H1 (cell line): ENCODE measurements around the gene SERGEF. TPM values are rescaled to one million over a fixed set of nuclear protein-coding genes. Genes with fewer than 3 reads are reported as not detected.

ENCODE experiments used
- CTCF ChIA-PET: fragments of 300-600 bp; sonication (Branson Sonifier 250); formaldehyde crosslinking; loops from one replicate; lab custom pipeline; 2021; ENCODE audit not compliant: partially characterized antibody; lab: Charles Lee
- POLR2A ChIA-PET: fragments of 300-600 bp; sonication (Branson Sonifier 250); formaldehyde crosslinking; loops from one replicate; lab custom pipeline; 2021; ENCODE audit warnings: inconsistent platforms; ENCODE audit not compliant: partially characterized antibody; lab: Charles Lee
- DNase-seq, 2 experiments: peaks; one replicate each; pipeline versions ENCODE4 v3.0.0 to v3.0.0-alpha.2; 2010 to 2022; ENCODE audit warnings: low spot score in 2 of 2, low read depth in 1 of 2, mixed read lengths in 1 of 2
- FAIRE-seq: peaks from 2 replicates; lab custom pipeline; 2011; peaks lifted over from hg19 to GRCh38; lab: Jason Lieb, UNC
- H2AFZ ChIP-seq: 2 replicates; pipeline ENCODE4 v1.8.1; 2012; ENCODE audit warnings: low read length, inconsistent platforms
- H2AK5ac ChIP-seq: 2 replicates; pipeline ENCODE4 v1.6.1; 2013; ENCODE audit warnings: low read depth, low read length
- H2BK120ac ChIP-seq: replicated peaks from 2 replicates; pipeline ENCODE3; 2013; ENCODE audit warnings: low read depth, low read length, inconsistent platforms
- H2BK12ac ChIP-seq: 2 replicates; pipeline ENCODE4 v1.6.1; 2013; ENCODE audit warnings: low read depth, low read length
- H2BK15ac ChIP-seq: 2 replicates; pipeline ENCODE4 v1.6.1; 2013; ENCODE audit warnings: low read length
- H2BK20ac ChIP-seq: 2 replicates; pipeline ENCODE4 v1.6.1; 2013; ENCODE audit warnings: low read length
- H2BK5ac ChIP-seq: 2 replicates; pipeline ENCODE4 v1.6.1; 2013; ENCODE audit warnings: low read depth, low read length
- H3K14ac ChIP-seq: 2 replicates; pipeline ENCODE4 v1.6.1; 2013; ENCODE audit warnings: inconsistent platforms; ENCODE audit not compliant: insufficient read length
- H3K18ac ChIP-seq: 2 replicates; pipeline ENCODE4 v1.6.1; 2013; ENCODE audit warnings: low read length; ENCODE audit errors: extremely low read depth
- H3K23ac ChIP-seq: 2 replicates; pipeline ENCODE4 v1.6.1; 2013; ENCODE audit warnings: inconsistent platforms; ENCODE audit not compliant: insufficient read length
- H3K23me2 ChIP-seq: 2 replicates; pipeline ENCODE4 v1.6.1; 2013; ENCODE audit warnings: low read depth, low read length
- H3K27ac ChIP-seq: 2 replicates; pipeline ENCODE4 v1.6.1; 2011; ENCODE audit warnings: low read depth, low read length, inconsistent platforms
- H3K27me3 ChIP-seq, 4 experiments: replicated peaks in 1 of 4; 1 replicate in 1 of 4; 2 replicates in 3 of 4; pipeline versions ENCODE4 v1.6.1 to v1.8.1; 2011 to 2013; ENCODE audit warnings: low read length in 3 of 4, mild to moderate bottlenecking in 3 of 4, inconsistent platforms in 2 of 4, mixed read lengths in 2 of 4, moderate library complexity in 1 of 4; ENCODE audit not compliant: control insufficient read depth in 3 of 4, insufficient read depth in 3 of 4; ENCODE audit errors: extremely low read depth in 1 of 4
- H3K36me3 ChIP-seq, 4 experiments: 2 replicates each; pipeline versions ENCODE4 v1.6.1 to v1.8.1; 2011 to 2013; ENCODE audit warnings: mild to moderate bottlenecking in 4 of 4, low read length in 3 of 4, moderate library complexity in 2 of 4, control low read depth in 1 of 4, inconsistent platforms in 1 of 4; ENCODE audit not compliant: insufficient read depth in 4 of 4, control insufficient read depth in 2 of 4
- H3K4ac ChIP-seq: replicated peaks from 2 replicates; pipeline ENCODE3; 2013; ENCODE audit warnings: low read length, low read depth, mixed read lengths, inconsistent platforms; ENCODE audit not compliant: insufficient read length
- H3K4me1 ChIP-seq, 4 experiments: replicated peaks in 1 of 4; 1 replicate in 1 of 4; 2 replicates in 3 of 4; pipeline versions ENCODE4 v1.6.1 to v1.8.1; 2011 to 2013; ENCODE audit warnings: low read length in 3 of 4, inconsistent platforms in 2 of 4, mixed read lengths in 1 of 4; ENCODE audit not compliant: insufficient read depth in 4 of 4, control insufficient read depth in 3 of 4
- H3K4me2 ChIP-seq, 2 experiments: 2 replicates each; pipeline versions ENCODE4 v1.6.1 to v1.8.1; 2011 to 2013; ENCODE audit warnings: low read depth in 2 of 2, low read length in 2 of 2, control low read depth in 1 of 2, inconsistent platforms in 1 of 2, mild to moderate bottlenecking in 1 of 2; ENCODE audit not compliant: insufficient read depth in 1 of 2
- H3K4me3 ChIP-seq, 4 experiments: fragments of 200-600, 300-600 bp in 1 of 4; sonication (generic), shearing (Covaris generic), sonication (Bioruptor Twin) in 1 of 4; 2 replicates each; pipeline versions ENCODE4 v1.5.1 to v1.8.1; 2011 to 2016; ENCODE audit warnings: low read length in 4 of 4, low read depth in 3 of 4, control low read depth in 2 of 4, inconsistent platforms in 2 of 4, mild to moderate bottlenecking in 2 of 4, mixed read lengths in 1 of 4, moderate library complexity in 1 of 4; ENCODE audit not compliant: insufficient read depth in 2 of 4; ENCODE audit errors: extremely low read depth in 1 of 4
- H3K56ac ChIP-seq: replicated peaks from 2 replicates; pipeline ENCODE3; 2013; ENCODE audit warnings: low read depth, mild to moderate bottlenecking, mixed read lengths, low read length, inconsistent platforms; ENCODE audit not compliant: insufficient read length
- H3K79me1 ChIP-seq: 2 replicates; pipeline ENCODE4 v1.6.1; 2013; ENCODE audit warnings: low read depth, low read length, control low read depth
- H3K79me2 ChIP-seq, 2 experiments: 2 replicates each; pipeline versions ENCODE4 v1.6.1 to v1.8.1; 2012 to 2013; ENCODE audit warnings: low read length in 2 of 2, mild to moderate bottlenecking in 2 of 2, inconsistent platforms in 1 of 2; ENCODE audit not compliant: insufficient read depth in 2 of 2, control insufficient read depth in 1 of 2
- H3K9ac ChIP-seq, 4 experiments: replicated peaks in 1 of 4; 1 replicate in 1 of 4; 2 replicates in 3 of 4; pipeline versions ENCODE4 v1.6.1 to v1.8.1; 2011 to 2013; ENCODE audit warnings: low read depth in 3 of 4, low read length in 3 of 4, control low read depth in 2 of 4, mild to moderate bottlenecking in 2 of 4, moderate library complexity in 2 of 4, inconsistent platforms in 1 of 4; ENCODE audit errors: extremely low read depth in 1 of 4
- H3K9me3 ChIP-seq, 2 experiments: 2 replicates each; pipeline versions ENCODE4 v1.6.1 to v1.8.1; 2012 to 2013; ENCODE audit warnings: mild to moderate bottlenecking in 2 of 2, moderate library complexity in 2 of 2, control low read depth in 1 of 2, inconsistent platforms in 1 of 2, low read depth in 1 of 2, low read length in 1 of 2, mixed read lengths in 1 of 2; ENCODE audit not compliant: insufficient read depth in 2 of 2
- H4K20me1 ChIP-seq, 2 experiments: replicated peaks in 1 of 2; 2 replicates each; pipeline versions ENCODE3 to v1.8.1; 2011 to 2013; ENCODE audit warnings: inconsistent platforms in 2 of 2, low read length in 2 of 2, mild to moderate bottlenecking in 1 of 2; ENCODE audit not compliant: insufficient read depth in 2 of 2, control insufficient read depth in 1 of 2
- H4K5ac ChIP-seq: 2 replicates; pipeline ENCODE4 v1.6.1; 2013; ENCODE audit warnings: low read length, low read depth, mixed read lengths, inconsistent platforms; ENCODE audit not compliant: insufficient read length
- H4K8ac ChIP-seq: 2 replicates; pipeline ENCODE4 v1.8.0; 2013; ENCODE audit warnings: mild to moderate bottlenecking, moderate library complexity, low read length, inconsistent platforms; ENCODE audit not compliant: insufficient read depth; ENCODE audit errors: extremely low read depth
- H4K91ac ChIP-seq: replicated peaks from 2 replicates; pipeline ENCODE3; 2013; ENCODE audit warnings: low read length, mixed read lengths, inconsistent platforms; ENCODE audit not compliant: insufficient read length
- E2F6 ChIP-seq: IDR thresholded peaks from 2 replicates; pipeline ENCODE4 v1.6.1; 2012; ENCODE audit warnings: inconsistent platforms
- TBP ChIP-seq: IDR thresholded peaks from 2 replicates; pipeline ENCODE4 v1.6.1; 2011; ENCODE audit warnings: low read depth, low read length, improper control_type of control experiment
- WGBS, 2 experiments: shearing (Covaris generic) in 1 of 2; methylation state at CpG; one replicate each; pipeline versions ENCODE4 v1.1.6 to v1.1.7; 2013 to 2015; ENCODE audit warnings: low lambda C conversion rate in 2 of 2, mixed read lengths in 2 of 2, inconsistent platforms in 1 of 2, low coverage in 1 of 2, missing lambda C conversion rate in 1 of 2; ENCODE audit not compliant: insufficient replicate concordance in 2 of 2, insufficient coverage in 1 of 2, insufficient read length in 1 of 2; ENCODE audit errors: extremely low coverage in 1 of 2, missing lambda C conversion rate in 1 of 2; 5-methylcytosine and 5-hydroxymethylcytosine counted together
- polyA plus RNA-seq, 7 experiments: library from polyadenylated mRNA; depleted of rRNA in 3 of 7; stranded (reverse) in 5 of 7; unstranded in 2 of 7; fragments of >200 nt in 5 of 7; fragments of 200-250 nt in 2 of 7; gene quantifications; 1 replicate in 5 of 7; 2 replicates in 1 of 7; 4 replicates in 1 of 7; pipeline versions ENCODE4 v1.2.1 to v1.2.3, GENCODE V29; 2011 to 2013; ENCODE audit warnings: missing spikeins in 2 of 7, mixed read lengths in 2 of 7
- total RNA-seq: library from RNA; stranded (reverse); fragmentation: NEBNext Ultra II Directional; extraction: Animal tissue kit (Norgen Biotek cat#: 25700); gene quantifications from 2 replicates; pipeline ENCODE4 v1.2.1, GENCODE V29; 2021

SERGEF gene
- total and polyA plus RNA-seq, 2 of the 8 experiments (the other 6 are each of a cell fraction or from before 2014, with no cell fraction given) = 16.6 to 28.8 TPM

- H2AFZ ChIP-seq = no peak overlapping the region
- H3K4ac ChIP-seq = no peak overlapping the region
- H3K14ac ChIP-seq = no peak overlapping the region
- no peak overlapping the region for H3K23ac ChIP-seq
- H2BK5ac ChIP-seq = no peak overlapping the region
- no peak overlapping the region for H2BK12ac ChIP-seq
- H3K9me3 ChIP-seq = no peaks in the 10 kb centered on the region
- peaks cover 0 to 2% of the 10 kb centered on the region in 2 experiments for H4K20me1 ChIP-seq
- no peaks in the 10 kb centered on the region for H3K23me2 ChIP-seq
- ChIA-PET POLR2A (no interaction called here), CTCF (interaction anchor here (0.9 to 3.1 kb wide), 7 partner anchors 10 to 198 kb away, joined by 3 to 14 read pairs (median 3); no protein-coding TSS in a partner anchor)
- no peak overlapping the region for H2AK5ac ChIP-seq
- FAIRE-seq = no peak
- H3K27ac ChIP-seq = no peak overlapping the region
- no peak overlapping the region for H4K5ac ChIP-seq
- no peaks in the 10 kb centered on the region for H3K79me2 ChIP-seq
- H3K27me3 ChIP-seq = no peaks in the 10 kb centered on the region
- no peak for DNase-seq
- H3K18ac ChIP-seq = no peak overlapping the region
- H3K56ac ChIP-seq = no peak overlapping the region
- no peak overlapping the region for H2BK120ac ChIP-seq
- 89% methylated on average over 11 of the region's 12 CpGs; no CpG with 5 or more reads in 1 of the 2 experiments for WGBS, 2 experiments
- no peak overlapping the region for H3K4me3 ChIP-seq
- H3K4me2 ChIP-seq = no peak overlapping the region
- H3K79me1 ChIP-seq = no peaks in the 10 kb centered on the region
- no peak overlapping the region for H4K8ac ChIP-seq
- no peaks in the 10 kb centered on the region for H3K36me3 ChIP-seq
- H3K4me1 ChIP-seq = no peaks in the 10 kb centered on the region
- no peak overlapping the region for H3K9ac ChIP-seq
- TF ChIP-seq TBP (no peak), E2F6 (no peak)
- no peak overlapping the region for H2BK20ac ChIP-seq
- no peak overlapping the region for H2BK15ac ChIP-seq
- no peak overlapping the region for H4K91ac ChIP-seq
These were observed 231.6 kb downstream of the SERGEF start for GRCh38 chr11:17781221-17781620.
